Prostate gland (tissue), 2 donors: ENCODE data around the gene CCR7. TPM values are rescaled to one million over a fixed set of nuclear protein-coding genes. Genes with fewer than 3 reads are reported as not detected.
"Not testable (repeated sequence)": the region's sequence is repeated elsewhere in the genome, so short reads cannot be mapped to it uniquely, and the experiment has no call there.

Experiments used
- DNase-seq: peaks from one replicate; pipeline ENCODE4 v3.0.0-alpha.2; 2019; ENCODE audit warnings: low spot score
- H3K27ac ChIP-seq, 2 donors: fragments of 200-600 bp; sonication (generic); 2 replicates each; pipeline ENCODE4 v1.5.1; 2017 to 2019
- H3K27me3 ChIP-seq: fragments of 200-600 bp; sonication (generic); replicated peaks from 2 replicates; pipeline ENCODE4 v1.5.1; 2019; ENCODE audit not compliant: insufficient read depth
- H3K36me3 ChIP-seq, 2 donors: fragments of 200-600 bp; sonication (generic); 1 replicate in 1 of 2; 2 replicates in 1 of 2; pipeline versions ENCODE4 v1.5.1 to v1.8.1; 2017 to 2019
- H3K4me1 ChIP-seq: fragments of 200-600 bp; sonication (generic); replicated peaks from 2 replicates; pipeline ENCODE4 v1.5.1; 2019
- H3K4me3 ChIP-seq, 2 donors: fragments of 200-600 bp; sonication (generic); 2 replicates each; pipeline ENCODE4 v1.5.1; 2017 to 2019
- H3K9me3 ChIP-seq: fragments of 200-600 bp; sonication (generic); 2 replicates; pipeline ENCODE4 v1.5.1; 2017
- CTCF ChIP-seq, 4 experiments: fragments of 200-600 bp in 2 of 4; fragments of 450-650 bp in 2 of 4; sonication (generic) in 2 of 4; IDR thresholded peaks; 1 replicate in 3 of 4; 2 replicates in 1 of 4; pipeline ENCODE4 v1.5.1; 2016 to 2019; ENCODE audit warnings: antibody characterized with exemption in 4 of 4, mild to moderate bottlenecking in 2 of 4, moderate library complexity in 2 of 4
- POLR2A ChIP-seq: fragments of 450-650 bp; IDR thresholded peaks from one replicate; pipeline ENCODE4 v1.6.1; 2016; ENCODE audit warnings: antibody characterized with exemption, mild to moderate bottlenecking
- POLR2AphosphoS5 ChIP-seq: sonication (generic); formaldehyde crosslinking; IDR thresholded peaks from one replicate; pipeline ENCODE4 v1.6.1; 2017; ENCODE audit warnings: antibody characterized with exemption
- WGBS: methylation state at CpG from one replicate; pipeline ENCODE4 v1.1.5; 2018; 5-methylcytosine and 5-hydroxymethylcytosine counted together
- intact Hi-C: fragments of 100-400 bp; cut with DNase I; formaldehyde crosslinking; loops from one replicate; pipeline ENCODE4 v1.14.2; 2022
- total RNA-seq, 2 donors: library from RNA; depleted of rRNA; stranded (reverse); fragments of >200 nt; gene quantifications; one replicate each; pipeline ENCODE4 v1.1.0, GENCODE V29; 2016

Gene CCR7
- total RNA-seq, 2 donors from 2014 or later, result 0.40 TPM; not detected in 1

DNA sequence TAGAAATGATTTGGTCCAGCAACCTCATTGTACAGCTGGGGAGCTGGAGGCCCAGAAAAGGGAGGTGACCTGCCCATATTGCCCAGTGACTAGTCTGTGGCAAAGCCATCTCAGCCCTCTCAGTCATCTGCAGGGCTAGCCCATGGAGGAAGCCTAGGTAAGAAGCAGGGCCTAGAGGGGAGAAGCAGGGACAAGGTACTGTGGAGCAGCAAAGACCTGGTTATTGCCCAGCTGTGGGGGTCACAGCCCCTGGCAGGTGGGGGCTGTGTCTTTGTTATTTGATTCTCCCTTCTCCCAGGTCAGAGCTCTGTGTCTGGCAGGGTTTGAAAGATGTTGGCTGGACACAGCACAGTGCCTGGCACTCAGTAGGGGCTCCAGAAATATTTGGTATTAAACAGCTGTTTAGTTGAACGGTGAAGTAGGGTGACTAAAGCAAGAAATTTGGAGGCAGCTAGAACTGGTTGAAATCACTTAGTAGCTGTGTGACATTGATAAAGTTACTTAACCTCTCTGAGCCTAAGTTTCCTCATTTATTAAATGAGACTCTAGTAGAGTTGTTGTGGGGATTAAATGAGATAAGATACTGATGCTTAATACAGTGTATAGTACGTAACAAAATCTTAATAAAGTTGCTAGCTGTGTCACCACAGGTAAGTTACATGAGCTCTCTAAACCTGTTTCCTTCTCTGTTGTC is 17.3 kb downstream of the CCR7 start:
- H3K36me3 ChIP-seq, result no peaks in the 10 kb centered on the region
- peak overlapping the region; percentile 63 to 71 for H3K27ac ChIP-seq
- no peak for DNase-seq
- no peaks in the 10 kb centered on the region for H3K9me3 ChIP-seq
- intact Hi-C loops, result no loop called here
- H3K4me1 ChIP-seq, result peaks cover 7% of the 10 kb centered on the region
- WGBS, result 59% methylated on average over 2 of the region's 2 CpGs
- no peak overlapping the region for H3K4me3 ChIP-seq
- no peaks in the 10 kb centered on the region for H3K27me3 ChIP-seq
- TF ChIP-seq POLR2AphosphoS5 (no peak), CTCF (IDR thresholded peaks at IDR 0.05) (no peak), POLR2A (no peak)

DNA sequence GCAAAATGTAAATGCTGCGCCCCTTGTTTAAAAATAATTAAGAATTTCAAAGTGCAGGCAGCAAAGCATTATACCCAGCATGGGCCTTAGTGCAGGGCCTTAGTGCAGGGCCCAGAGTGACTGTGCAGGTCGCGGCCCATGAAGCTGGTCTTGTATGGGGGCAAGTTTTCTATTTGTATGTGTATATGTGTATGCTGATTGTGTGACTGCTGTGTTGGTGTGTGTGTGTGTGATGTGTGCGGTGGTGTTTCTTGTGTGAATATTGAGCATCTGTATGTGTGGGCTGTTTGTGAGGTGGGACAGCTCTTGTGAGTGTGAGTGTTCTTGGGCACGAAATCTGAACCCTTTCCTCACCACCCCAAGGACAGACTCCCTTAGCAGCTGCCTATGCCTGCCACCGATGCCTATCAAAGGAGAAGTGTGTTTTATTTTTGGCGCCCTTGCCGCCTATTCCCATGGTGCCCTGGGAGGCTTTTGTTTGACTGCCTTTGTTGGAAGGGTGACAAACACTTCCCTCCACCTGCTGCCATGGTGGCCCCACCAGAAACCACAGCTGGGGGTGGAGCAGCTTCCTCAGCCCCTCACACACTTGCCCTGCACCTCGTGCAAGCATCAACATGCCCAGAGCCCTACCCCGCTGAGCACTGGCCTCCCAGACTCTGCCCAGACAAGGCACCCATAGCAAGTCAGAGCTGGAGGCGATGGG is 18.0 kb downstream of the CCR7 start:
- 47% methylated on average over 10 of the region's 11 CpGs for WGBS
- H3K4me3 ChIP-seq, result no peak overlapping the region
- peak overlapping the region; percentile 63 to 71 for H3K27ac ChIP-seq
- no peaks in the 10 kb centered on the region for H3K27me3 ChIP-seq
- TF ChIP-seq POLR2AphosphoS5, result peak; percentile 88
- TF ChIP-seq POLR2A, result peak; percentile 30
- TF ChIP-seq CTCF (IDR thresholded peaks at IDR 0.05), result no peak
- H3K4me1 ChIP-seq, result peaks cover 7% of the 10 kb centered on the region
- H3K36me3 ChIP-seq, result no peaks in the 10 kb centered on the region
- intact Hi-C loops, result no loop called here
- no peaks in the 10 kb centered on the region for H3K9me3 ChIP-seq
- DNase-seq, result peak; percentile 90

DNA sequence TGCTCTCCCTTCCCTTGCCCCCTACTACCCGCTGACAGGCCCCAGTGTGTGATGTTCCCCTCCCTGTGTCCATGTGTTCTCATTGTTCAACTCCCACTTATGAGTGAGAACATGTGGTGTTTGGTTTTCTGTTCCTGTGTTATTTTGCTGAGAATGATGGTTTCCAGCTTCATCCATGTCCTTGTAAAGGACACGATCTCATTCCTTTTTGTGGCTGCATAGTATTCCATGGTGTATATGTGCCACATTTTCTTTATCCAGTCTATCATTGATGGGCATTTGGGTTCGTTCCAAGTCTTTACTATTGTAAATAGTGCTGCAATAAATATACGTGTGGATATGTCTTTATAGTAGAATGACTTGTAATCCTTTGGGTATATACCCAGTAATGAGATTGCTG is 18.8 kb downstream of the CCR7 start:
- H3K9me3 ChIP-seq, H3K4me1 ChIP-seq, H3K27me3 ChIP-seq, H3K36me3 ChIP-seq, H3K4me3 ChIP-seq, H3K27ac ChIP-seq, DNase-seq, intact Hi-C loops: not testable (repeated sequence)
- 78% methylated on average over 4 of the region's 4 CpGs for WGBS

- no peaks in the 10 kb centered on the region for H3K36me3 ChIP-seq
- H3K27ac ChIP-seq, result no peak overlapping the region
- WGBS, result 88% methylated on average over 11 of the region's 11 CpGs
- TF ChIP-seq POLR2A (no peak), CTCF (IDR thresholded peaks at IDR 0.05) (no peak), POLR2AphosphoS5 (no peak)
- peaks cover 7% of the 10 kb centered on the region for H3K4me1 ChIP-seq
- DNase-seq, result no peak
- H3K4me3 ChIP-seq, result no peak overlapping the region
- H3K27me3 ChIP-seq, result no peaks in the 10 kb centered on the region
- intact Hi-C loops, result no loop called here
- H3K9me3 ChIP-seq, result no peaks in the 10 kb centered on the region
Observed at GRCh38 chr17:40545660-40546059, 19.6 kb downstream of the CCR7 start.

- no peak overlapping the region for H3K4me3 ChIP-seq
- H3K4me1 ChIP-seq, result no peaks in the 10 kb centered on the region
Observed at GRCh38 chr17:40542558-40543411, 22.5 kb downstream of the CCR7 start.

More at GRCh38 chr17:40542558-40543411, 22.5 kb downstream of the CCR7 start:
- DNase-seq, result no peak
- H3K27me3 ChIP-seq, result no peaks in the 10 kb centered on the region
- TF ChIP-seq CTCF (IDR thresholded peaks at IDR 0.05), result no peak
- peak; percentile 74 for TF ChIP-seq POLR2AphosphoS5
- TF ChIP-seq POLR2A, result no peak
- WGBS, result 31% methylated on average over 14 of the region's 14 CpGs
- no peaks in the 10 kb centered on the region for H3K9me3 ChIP-seq
- intact Hi-C loops, result no loop called here
- H3K27ac ChIP-seq, result peak overlapping the region; percentile 69 to 81
- no peaks in the 10 kb centered on the region for H3K36me3 ChIP-seq
